ENCODE measurements around the gene ADRA1B.
A peak's percentile ranks its signal among the peaks of the same experiment; 100 is the strongest.
"Not testable (repeated sequence)": the region's sequence is repeated elsewhere in the genome, so short reads cannot be mapped to it uniquely, and the experiment has no call there.

The ADRA1B gene

DNA sequence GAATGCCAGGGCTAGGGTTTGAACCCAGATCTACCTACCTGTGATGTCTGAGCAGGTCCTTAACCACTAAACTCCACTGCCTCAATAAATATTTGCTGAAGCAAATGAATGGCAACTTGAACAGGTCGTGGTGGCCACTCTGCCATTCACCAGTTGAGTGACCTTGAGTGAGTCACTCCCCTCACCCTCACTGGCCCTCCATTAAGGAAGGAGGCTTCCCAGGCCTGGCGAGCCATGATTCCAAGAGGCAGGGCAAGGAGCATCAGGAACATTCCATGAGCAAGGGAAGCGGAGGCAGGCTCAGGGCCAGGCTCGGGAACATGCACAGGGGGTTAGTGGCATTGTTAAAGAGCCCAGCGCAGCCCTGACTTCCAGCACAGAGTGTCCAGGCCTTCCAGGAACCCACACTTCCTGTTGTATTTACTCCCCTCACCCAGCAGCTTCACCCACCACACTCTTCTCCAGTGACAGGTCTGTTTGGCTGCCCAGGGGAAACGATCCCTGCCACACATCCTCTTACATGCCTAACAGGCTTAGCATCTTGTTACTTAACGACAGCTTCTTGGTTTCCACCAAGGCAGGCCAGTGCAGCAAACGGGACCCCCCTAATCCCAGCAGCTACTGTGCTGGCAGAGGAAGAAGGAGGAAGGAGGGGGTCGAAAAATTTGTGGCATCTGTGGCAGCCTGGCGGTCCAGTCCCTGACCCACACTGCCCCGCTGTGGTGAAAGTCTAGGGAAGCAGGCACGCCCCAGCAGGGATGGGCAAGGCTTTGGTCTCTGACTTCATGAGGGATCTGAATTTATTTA, 49.0 kb downstream of the ADRA1B start:
- Histone ChIP-seq H3K27ac (no peak overlapping the region), H3K36me3 (no peaks in the 10 kb centered on the region), H3K9me3 (ENCODE audit: severe bottlenecking) (no peaks in the 10 kb centered on the region), H3K27me3 (ENCODE audit: insufficient read depth, low read depth, severe bottlenecking) (no peaks in the 10 kb centered on the region), H3K4me3 (ENCODE audit: low read depth, low read length) (no peak overlapping the region)
- TF ChIP-seq, protein P1, sequence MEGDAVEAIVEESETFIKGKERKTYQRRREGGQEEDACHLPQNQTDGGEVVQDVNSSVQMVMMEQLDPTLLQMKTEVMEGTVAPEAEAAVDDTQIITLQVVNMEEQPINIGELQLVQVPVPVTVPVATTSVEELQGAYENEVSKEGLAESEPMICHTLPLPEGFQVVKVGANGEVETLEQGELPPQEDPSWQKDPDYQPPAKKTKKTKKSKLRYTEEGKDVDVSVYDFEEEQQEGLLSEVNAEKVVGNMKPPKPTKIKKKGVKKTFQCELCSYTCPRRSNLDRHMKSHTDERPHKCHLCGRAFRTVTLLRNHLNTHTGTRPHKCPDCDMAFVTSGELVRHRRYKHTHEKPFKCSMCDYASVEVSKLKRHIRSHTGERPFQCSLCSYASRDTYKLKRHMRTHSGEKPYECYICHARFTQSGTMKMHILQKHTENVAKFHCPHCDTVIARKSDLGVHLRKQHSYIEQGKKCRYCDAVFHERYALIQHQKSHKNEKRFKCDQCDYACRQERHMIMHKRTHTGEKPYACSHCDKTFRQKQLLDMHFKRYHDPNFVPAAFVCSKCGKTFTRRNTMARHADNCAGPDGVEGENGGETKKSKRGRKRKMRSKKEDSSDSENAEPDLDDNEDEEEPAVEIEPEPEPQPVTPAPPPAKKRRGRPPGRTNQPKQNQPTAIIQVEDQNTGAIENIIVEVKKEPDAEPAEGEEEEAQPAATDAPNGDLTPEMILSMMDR (IDR thresholded peaks at IDR 0.05; ENCODE audit: low read depth, low read length), result peak; percentile 70
- DNase-seq, result peak; percentile 58

DNA sequence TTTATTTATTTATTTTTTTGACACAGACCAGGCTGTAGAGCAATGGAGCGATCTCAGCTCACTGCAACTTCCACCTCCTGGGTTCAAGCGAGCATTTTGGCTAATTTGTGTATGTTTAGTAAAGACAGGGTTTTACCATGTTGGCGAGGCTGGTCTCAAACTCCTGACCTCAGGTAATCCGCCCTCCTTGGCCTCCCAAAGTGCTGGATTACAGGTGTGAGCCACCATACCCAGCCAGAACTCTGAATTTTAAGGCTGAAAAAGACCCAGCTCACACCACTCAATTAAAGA, 49.5 kb downstream of the ADRA1B start:
- not testable (repeated sequence) for DNase-seq; H3K36me3 ChIP-seq; H3K4me3 ChIP-seq (ENCODE audit: low read depth, low read length); H3K27ac ChIP-seq; H3K27me3 ChIP-seq (ENCODE audit: insufficient read depth, low read depth, severe bottlenecking); H3K9me3 ChIP-seq (ENCODE audit: severe bottlenecking)

DNA sequence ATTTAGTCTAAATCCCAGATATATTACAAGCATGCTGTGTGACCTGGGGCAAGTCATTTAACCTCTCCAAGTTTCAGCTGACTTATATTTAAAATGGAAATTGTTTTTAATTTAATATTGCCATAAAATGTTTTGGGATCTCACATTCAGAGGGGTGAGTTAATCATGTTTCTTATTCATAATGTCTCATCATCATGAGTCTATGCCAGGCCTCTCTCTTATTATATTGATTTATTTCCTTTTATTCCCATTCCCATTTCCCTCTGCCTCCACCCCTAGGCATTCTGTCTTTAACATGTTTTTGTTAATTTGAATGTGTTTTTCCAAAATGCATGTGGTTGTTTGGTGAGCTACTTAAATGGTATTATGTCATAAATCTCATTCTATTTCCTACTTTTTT, 53.7 kb downstream of the ADRA1B start:
- TF ChIP-seq, protein P1 (IDR thresholded peaks at IDR 0.05; ENCODE audit: low read depth, low read length), result no peak
- Histone ChIP-seq H3K27ac (no peak overlapping the region), H3K4me3 (ENCODE audit: low read depth, low read length) (no peak overlapping the region), H3K9me3 (ENCODE audit: severe bottlenecking) (no peaks in the 10 kb centered on the region), H3K27me3 (ENCODE audit: insufficient read depth, low read depth, severe bottlenecking) (peaks cover 8% of the 10 kb centered on the region), H3K36me3 (no peaks in the 10 kb centered on the region)
- no peak for DNase-seq

DNA sequence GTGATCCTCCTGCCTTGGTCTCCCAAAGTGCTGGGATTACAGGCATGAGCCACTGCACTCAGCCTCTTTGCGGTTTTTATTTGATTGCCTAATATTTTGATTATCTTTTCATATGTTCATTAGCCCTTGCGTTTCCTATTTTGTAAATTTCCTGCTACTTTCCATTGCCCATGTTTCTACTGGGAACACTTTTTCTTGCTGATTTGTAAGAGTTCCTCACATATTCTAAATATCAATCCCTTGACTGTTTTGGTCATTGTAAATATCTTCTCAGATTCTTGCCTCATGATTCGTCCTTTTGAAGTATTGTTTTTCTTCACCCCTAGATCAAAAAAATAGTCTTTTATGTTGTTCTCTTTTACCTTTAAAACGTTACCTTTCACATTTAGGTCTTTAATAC, 54.8 kb downstream of the ADRA1B start:
- H3K36me3 ChIP-seq, result no peaks in the 10 kb centered on the region
- DNase-seq, result no peak
- no peaks in the 10 kb centered on the region for H3K9me3 ChIP-seq (ENCODE audit: severe bottlenecking)
- TF ChIP-seq, protein P1 (IDR thresholded peaks at IDR 0.05; ENCODE audit: low read depth, low read length), result no peak
- peaks cover 8% of the 10 kb centered on the region for H3K27me3 ChIP-seq (ENCODE audit: insufficient read depth, low read depth, severe bottlenecking)
- no peak overlapping the region for H3K27ac ChIP-seq
- no peak overlapping the region for H3K4me3 ChIP-seq (ENCODE audit: low read depth, low read length)

DNA sequence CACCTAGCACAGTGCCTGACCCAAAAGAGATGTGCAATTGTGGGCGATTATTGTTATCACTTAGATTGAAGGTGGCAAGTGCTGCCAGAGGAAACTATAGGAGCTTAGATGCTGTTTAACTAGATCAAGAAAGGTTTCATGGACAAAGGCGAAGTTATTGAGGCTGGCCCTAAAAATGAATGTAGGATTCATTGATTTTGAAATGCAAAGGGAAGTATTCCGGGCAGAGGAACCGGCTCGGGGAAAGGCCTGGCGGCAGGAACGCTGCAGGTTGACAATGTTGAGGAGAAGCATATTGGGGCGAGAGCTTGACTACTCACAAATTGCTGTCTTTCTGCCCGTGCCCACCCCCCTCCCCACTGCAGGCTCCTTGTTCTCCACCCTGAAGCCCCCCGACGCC, 55.2 kb downstream of the ADRA1B start:
- no peak for DNase-seq
- no peaks in the 10 kb centered on the region for H3K36me3 ChIP-seq
- H3K27ac ChIP-seq, result no peak overlapping the region
- H3K9me3 ChIP-seq (ENCODE audit: severe bottlenecking), result no peaks in the 10 kb centered on the region
- TF ChIP-seq, protein P1 (IDR thresholded peaks at IDR 0.05; ENCODE audit: low read depth, low read length), result no peak
- H3K4me3 ChIP-seq (ENCODE audit: low read depth, low read length), result peak overlapping the region; percentile 35
- H3K27me3 ChIP-seq (ENCODE audit: insufficient read depth, low read depth, severe bottlenecking), result peaks cover 8% of the 10 kb centered on the region

DNA sequence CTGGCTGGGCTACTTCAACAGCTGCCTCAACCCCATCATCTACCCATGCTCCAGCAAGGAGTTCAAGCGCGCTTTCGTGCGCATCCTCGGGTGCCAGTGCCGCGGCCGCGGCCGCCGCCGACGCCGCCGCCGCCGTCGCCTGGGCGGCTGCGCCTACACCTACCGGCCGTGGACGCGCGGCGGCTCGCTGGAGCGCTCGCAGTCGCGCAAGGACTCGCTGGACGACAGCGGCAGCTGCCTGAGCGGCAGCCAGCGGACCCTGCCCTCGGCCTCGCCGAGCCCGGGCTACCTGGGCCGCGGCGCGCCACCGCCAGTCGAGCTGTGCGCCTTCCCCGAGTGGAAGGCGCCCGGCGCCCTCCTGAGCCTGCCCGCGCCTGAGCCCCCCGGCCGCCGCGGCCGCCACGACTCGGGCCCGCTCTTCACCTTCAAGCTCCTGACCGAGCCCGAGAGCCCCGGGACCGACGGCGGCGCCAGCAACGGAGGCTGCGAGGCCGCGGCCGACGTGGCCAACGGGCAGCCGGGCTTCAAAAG, 55.7 kb downstream of the ADRA1B start:
- H3K4me3 ChIP-seq (ENCODE audit: low read depth, low read length), result peak overlapping the region; percentile 35
- H3K9me3 ChIP-seq (ENCODE audit: severe bottlenecking), result no peaks in the 10 kb centered on the region
- DNase-seq, result peak; percentile 47
- TF ChIP-seq, protein P1 (IDR thresholded peaks at IDR 0.05; ENCODE audit: low read depth, low read length), result no peak
- H3K27ac ChIP-seq, result no peak overlapping the region
- H3K27me3 ChIP-seq (ENCODE audit: insufficient read depth, low read depth, severe bottlenecking), result peaks cover 8% of the 10 kb centered on the region
- H3K36me3 ChIP-seq, result no peaks in the 10 kb centered on the region
